ENCODE measurements around the gene NBEA.

- no peak for TF ChIP-seq CTCF (IDR thresholded peaks at IDR 0.05)
- no peak for TF ChIP-seq POLR2A (IDR thresholded peaks at IDR 0.05)
These were observed 610.2 kb downstream of the NBEA start for GRCh38 chr13:35552172-35552844.

Data from heart left ventricle (tissue), 13 donors.